Endothelial cell of umbilical vein (primary cell): ENCODE data around the gene DNAH9. TPM values are rescaled to one million over a fixed set of nuclear protein-coding genes. Genes with fewer than 3 reads are reported as not detected.
A peak's percentile ranks its signal among the peaks of the same experiment; 100 is the strongest.

Source experiments
- Bru-seq: library from RNA; stranded (reverse); fragments of 400-500 nt; gene quantifications from one replicate; lab custom pipeline; 2021; lab: Mats Ljungman, UMichigan
- BruChase-seq, 2 experiments: library from RNA; stranded (reverse); fragments of 400-500 nt; gene quantifications; one replicate each; lab custom pipeline; 2021; lab: Mats Ljungman, UMichigan
- BruUV-seq: library from RNA; stranded (reverse); fragments of 400-500 nt; replicated peaks from 2 replicates; lab custom pipeline; 2021; lab: Mats Ljungman, UMichigan
- CTCF ChIA-PET: fragments of 300-600, 350-600 bp; sonication (Branson Sonifier 250); formaldehyde crosslinking; loops from one replicate; lab custom pipeline; 2021; ENCODE audit warnings: antibody characterized with exemption, inconsistent platforms; lab: Charles Lee
- POLR2A ChIA-PET: fragments of 300-600, 350-600 bp; sonication (Branson Sonifier 250); formaldehyde crosslinking; loops from one replicate; lab custom pipeline; 2021; ENCODE audit warnings: antibody characterized with exemption, inconsistent platforms; lab: Charles Lee
- DNase-seq: peaks from one replicate; pipeline ENCODE4 v3.0.0-alpha.2; 2011; ENCODE audit warnings: low read depth, low spot score
- FAIRE-seq: peaks from 2 replicates; lab custom pipeline; 2011; peaks lifted over from hg19 to GRCh38; lab: Jason Lieb, UNC
- H2AFZ ChIP-seq: 2 replicates; pipeline ENCODE4 v1.6.0; 2012; ENCODE audit warnings: low read depth, low read length, control low read depth, inconsistent platforms
- H3K27ac ChIP-seq: 2 replicates; pipeline ENCODE4 v1.5.1; 2011; ENCODE audit warnings: low read depth, mild to moderate bottlenecking, control low read depth, low read length, moderate library complexity; ENCODE audit not compliant: insufficient read depth
- H3K27me3 ChIP-seq, 2 experiments: 2 replicates each; pipeline versions ENCODE4 v1.6.0 to v1.6.1; 2011; ENCODE audit warnings: low read length in 2 of 2, mixed read lengths in 1 of 2; ENCODE audit not compliant: control insufficient read depth in 2 of 2, insufficient read depth in 2 of 2
- H3K36me3 ChIP-seq, 2 experiments: 2 replicates in 1 of 2; 3 replicates in 1 of 2; pipeline ENCODE4 v1.5.1; 2011; ENCODE audit warnings: low read length in 2 of 2, mild to moderate bottlenecking in 1 of 2, moderate library complexity in 1 of 2; ENCODE audit not compliant: control insufficient read depth in 2 of 2, insufficient read depth in 2 of 2; ENCODE audit errors: extremely low read depth in 1 of 2
- H3K4me1 ChIP-seq: 3 replicates; pipeline ENCODE4 v1.5.1; 2011; ENCODE audit warnings: mild to moderate bottlenecking, low read length; ENCODE audit not compliant: control insufficient read depth, insufficient read depth; ENCODE audit errors: extremely low read depth
- H3K4me2 ChIP-seq: 2 replicates; pipeline ENCODE4 v1.6.1; 2011; ENCODE audit warnings: low read length, control low read depth, mixed read lengths; ENCODE audit not compliant: insufficient read depth
- H3K4me3 ChIP-seq, 3 experiments: fragments of 200-600 bp in 1 of 3; sonication (generic), shearing (Covaris generic) in 1 of 3; replicated peaks in 1 of 3; 2 replicates each; pipeline ENCODE4 v1.5.1; 2011 to 2016; ENCODE audit warnings: control low read depth in 3 of 3, low read length in 3 of 3, mild to moderate bottlenecking in 2 of 3, inconsistent platforms in 1 of 3, low read depth in 1 of 3, moderate library complexity in 1 of 3; ENCODE audit not compliant: insufficient read depth in 1 of 3
- H3K79me2 ChIP-seq: 2 replicates; pipeline ENCODE4 v1.6.0; 2012; ENCODE audit warnings: low read length, inconsistent platforms; ENCODE audit not compliant: control insufficient read depth, insufficient read depth
- H3K9ac ChIP-seq: replicated peaks from 2 replicates; pipeline ENCODE3; 2011; ENCODE audit warnings: low read length, control low read depth; ENCODE audit not compliant: insufficient read depth; ENCODE audit errors: extremely low read depth
- H3K9me1 ChIP-seq: replicated peaks from 3 replicates; pipeline ENCODE4 v1.6.0; 2011; ENCODE audit warnings: mild to moderate bottlenecking, low read length; ENCODE audit not compliant: control insufficient read depth, insufficient read depth; ENCODE audit errors: extremely low read depth
- H3K9me3 ChIP-seq: replicated peaks from 2 replicates; pipeline ENCODE4 v1.5.1; 2012; ENCODE audit warnings: low read length, inconsistent platforms; ENCODE audit not compliant: control insufficient read depth, insufficient read depth
- H4K20me1 ChIP-seq: replicated peaks from 2 replicates; pipeline ENCODE3; 2011; ENCODE audit warnings: mild to moderate bottlenecking, low read length; ENCODE audit not compliant: control insufficient read depth, insufficient read depth; ENCODE audit errors: extremely low read depth
- EZH2 ChIP-seq: IDR thresholded peaks from 2 replicates; pipeline ENCODE4 v1.6.1; 2012; ENCODE audit warnings: borderline replicate concordance, low read depth, mild to moderate bottlenecking, moderate library complexity, low read length, inconsistent platforms; ENCODE audit not compliant: severe bottlenecking
- FOS ChIP-seq: IDR thresholded peaks from 2 replicates; pipeline ENCODE4 v1.6.1; 2011; ENCODE audit warnings: mild to moderate bottlenecking, low read length, moderate library complexity, borderline replicate concordance; ENCODE audit not compliant: insufficient read depth
- GATA2 ChIP-seq: IDR thresholded peaks from 2 replicates; pipeline ENCODE4 v1.7.0; 2011; ENCODE audit warnings: low read depth, mild to moderate bottlenecking, moderate library complexity, mixed read lengths, low read length; ENCODE audit not compliant: insufficient read length, insufficient read depth
- JUN ChIP-seq: IDR thresholded peaks from 2 replicates; pipeline ENCODE4 v1.6.1; 2011; ENCODE audit warnings: borderline replicate concordance, low read depth; ENCODE audit not compliant: insufficient read length, insufficient read depth
- MYC ChIP-seq: IDR thresholded peaks from one replicate; pipeline ENCODE4 v1.6.1; 2011; ENCODE audit warnings: mild to moderate bottlenecking, low read depth, low read length
- POLR2A ChIP-seq: IDR thresholded peaks from 2 replicates; pipeline ENCODE4 v1.6.1; 2012; ENCODE audit warnings: low read depth, mild to moderate bottlenecking, control low read depth, low read length
- POLR2AphosphoS5 ChIP-seq: IDR thresholded peaks from 2 replicates; pipeline ENCODE4 v1.6.1; 2012; ENCODE audit warnings: low read depth, mild to moderate bottlenecking, control low read depth, low read length, moderate library complexity; ENCODE audit not compliant: insufficient read depth
- dilution Hi-C: fragments of 300-500 bp; cut with MboI; formaldehyde crosslinking; loops from one replicate; pipeline ENCODE4 v1.15.0; 2019; ENCODE audit warnings: low sequenced_read_pairs; ENCODE audit not compliant: extremely low pct_ligation_motif_present
- intact Hi-C: fragments of 100-400 bp; cut with micrococcal nuclease; formaldehyde crosslinking; loops from one replicate; pipeline ENCODE4 v1.10.0; 2022
- long read RNA-seq: library from polyadenylated mRNA; stranded (forward); transcript quantifications from one replicate; pipeline ENCODE4 v2.0.0, GENCODE V29; 2021
- polyA minus RNA-seq, 3 experiments: library from RNA; depleted of rRNA, polyadenylated mRNA; stranded (reverse); fragments of >200 nt; gene quantifications; 1 replicate in 1 of 3; 2 replicates in 2 of 3; pipeline ENCODE4 v1.2.3, GENCODE V29; 2011
- polyA plus RNA-seq, 4 experiments: library from polyadenylated mRNA; depleted of rRNA in 3 of 4; stranded (reverse) in 3 of 4; unstranded in 1 of 4; fragments of >200 nt; gene quantifications; 2 replicates each; pipeline versions ENCODE4 v1.2.1 to v1.2.3, GENCODE V29; 2011 to 2012; ENCODE audit warnings: missing spikeins in 1 of 4
- total RNA-seq: library from RNA; stranded (reverse); gene quantifications from 2 replicates; pipeline ENCODE4 v1.2.3, GENCODE V29; 2021
- TF ChIP-seq, protein P1 (sequence below), 2 donors: IDR thresholded peaks; 1 replicate in 1 of 2; 2 replicates in 1 of 2; pipeline ENCODE4 v1.5.1; 2011; ENCODE audit warnings: low read length in 2 of 2, mild to moderate bottlenecking in 2 of 2, moderate library complexity in 2 of 2, control low read depth in 1 of 2, inconsistent platforms in 1 of 2, low read depth in 1 of 2; ENCODE audit not compliant: insufficient read depth in 1 of 2; ENCODE audit errors: extremely low read depth in 1 of 2
- TF ChIP-seq, protein P2 (sequence below): IDR thresholded peaks from 2 replicates; pipeline ENCODE4 v1.6.1; 2011; ENCODE audit not compliant: insufficient read depth, insufficient read length

Gene DNAH9, protein sequence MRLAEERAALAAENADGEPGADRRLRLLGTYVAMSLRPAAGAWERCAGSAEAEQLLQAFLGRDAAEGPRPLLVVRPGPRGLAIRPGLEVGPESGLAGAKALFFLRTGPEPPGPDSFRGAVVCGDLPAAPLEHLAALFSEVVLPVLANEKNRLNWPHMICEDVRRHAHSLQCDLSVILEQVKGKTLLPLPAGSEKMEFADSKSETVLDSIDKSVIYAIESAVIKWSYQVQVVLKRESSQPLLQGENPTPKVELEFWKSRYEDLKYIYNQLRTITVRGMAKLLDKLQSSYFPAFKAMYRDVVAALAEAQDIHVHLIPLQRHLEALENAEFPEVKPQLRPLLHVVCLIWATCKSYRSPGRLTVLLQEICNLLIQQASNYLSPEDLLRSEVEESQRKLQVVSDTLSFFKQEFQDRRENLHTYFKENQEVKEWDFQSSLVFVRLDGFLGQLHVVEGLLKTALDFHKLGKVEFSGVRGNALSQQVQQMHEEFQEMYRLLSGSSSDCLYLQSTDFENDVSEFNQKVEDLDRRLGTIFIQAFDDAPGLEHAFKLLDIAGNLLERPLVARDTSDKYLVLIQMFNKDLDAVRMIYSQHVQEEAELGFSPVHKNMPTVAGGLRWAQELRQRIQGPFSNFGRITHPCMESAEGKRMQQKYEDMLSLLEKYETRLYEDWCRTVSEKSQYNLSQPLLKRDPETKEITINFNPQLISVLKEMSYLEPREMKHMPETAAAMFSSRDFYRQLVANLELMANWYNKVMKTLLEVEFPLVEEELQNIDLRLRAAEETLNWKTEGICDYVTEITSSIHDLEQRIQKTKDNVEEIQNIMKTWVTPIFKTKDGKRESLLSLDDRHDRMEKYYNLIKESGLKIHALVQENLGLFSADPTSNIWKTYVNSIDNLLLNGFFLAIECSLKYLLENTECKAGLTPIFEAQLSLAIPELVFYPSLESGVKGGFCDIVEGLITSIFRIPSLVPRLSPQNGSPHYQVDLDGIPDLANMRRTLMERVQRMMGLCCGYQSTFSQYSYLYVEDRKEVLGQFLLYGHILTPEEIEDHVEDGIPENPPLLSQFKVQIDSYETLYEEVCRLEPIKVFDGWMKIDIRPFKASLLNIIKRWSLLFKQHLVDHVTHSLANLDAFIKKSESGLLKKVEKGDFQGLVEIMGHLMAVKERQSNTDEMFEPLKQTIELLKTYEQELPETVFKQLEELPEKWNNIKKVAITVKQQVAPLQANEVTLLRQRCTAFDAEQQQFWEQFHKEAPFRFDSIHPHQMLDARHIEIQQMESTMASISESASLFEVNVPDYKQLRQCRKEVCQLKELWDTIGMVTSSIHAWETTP (N-terminal part only)
- total RNA-seq: not detected in 2 replicates
- polyA plus RNA-seq: not detected in 2 replicates
- not detected in 2 replicates for polyA plus RNA-seq (2011; cell fraction: cytosol; rRNA removed)
- not detected in 2 replicates for polyA plus RNA-seq (2011; cell fraction: nucleus; rRNA removed)
- not detected in 2 replicates for polyA plus RNA-seq (2012)
- polyA minus RNA-seq: not detected in 2 replicates
- not detected for polyA minus RNA-seq (2011; cell fraction: cytosol; rRNA and poly(A)+ RNA removed)
- polyA minus RNA-seq (2011; cell fraction: nucleus; rRNA and poly(A)+ RNA removed): not detected in 2 replicates
- Bru-seq, nascent RNA: percentile 2 among the genes with signal in this experiment
- percentile 2 among the genes with signal in this experiment for BruChase-seq, experiment 1, labeled RNA remaining after a 6-hour chase
- percentile 2 among the genes with signal in this experiment for BruChase-seq, experiment 2, labeled RNA remaining after a 2-hour chase
- long read RNA-seq: 0 reads

DNA sequence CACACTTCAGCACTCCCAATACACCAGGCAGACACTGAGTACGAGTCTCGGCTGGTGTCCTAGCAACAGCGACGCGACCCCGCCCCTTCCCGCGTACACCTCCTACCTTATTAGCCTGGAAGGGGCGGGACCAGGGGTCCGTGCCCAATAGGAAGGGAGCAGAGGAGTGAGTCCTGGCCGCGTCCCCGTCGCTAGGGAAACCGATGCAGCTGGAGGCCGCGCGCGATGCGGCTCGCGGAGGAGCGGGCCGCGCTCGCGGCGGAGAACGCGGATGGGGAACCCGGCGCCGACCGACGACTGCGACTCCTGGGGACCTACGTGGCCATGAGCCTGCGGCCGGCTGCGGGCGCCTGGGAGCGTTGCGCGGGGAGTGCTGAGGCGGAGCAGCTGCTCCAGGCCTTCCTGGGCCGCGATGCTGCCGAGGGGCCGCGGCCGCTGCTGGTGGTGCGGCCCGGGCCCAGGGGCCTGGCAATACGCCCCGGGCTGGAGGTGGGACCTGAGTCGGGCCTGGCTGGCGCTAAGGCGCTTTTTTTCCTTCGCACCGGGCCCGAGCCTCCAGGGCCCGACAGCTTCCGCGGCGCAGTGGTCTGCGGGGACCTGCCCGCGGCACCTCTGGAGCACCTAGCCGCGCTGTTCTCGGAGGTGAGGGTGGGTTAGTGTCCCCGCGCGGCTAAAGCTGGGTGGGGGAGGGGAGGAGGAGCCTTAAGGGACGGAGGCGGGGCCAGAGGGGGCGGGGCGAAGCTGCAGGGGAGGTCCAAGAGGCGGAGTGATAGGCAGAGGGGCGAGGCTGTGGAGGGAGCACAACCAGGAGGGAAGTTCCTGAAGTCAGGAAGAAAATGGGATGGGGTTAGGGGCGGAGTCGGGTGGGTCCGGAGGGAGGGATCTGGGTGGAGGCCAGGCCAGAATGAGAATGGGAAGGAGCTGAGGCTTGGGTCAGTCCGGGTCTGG, at the start of gene DNAH9:
Gene DNAH9 (plus strand): TSS at position 197 of the 948 bp plus-strand sequence. CDS start 29 bp downstream, at position 226.
- Histone ChIP-seq H3K9me1 (no peaks in the 10 kb centered on the region), H3K4me3 (no peak within 1 kb of the TSS), H3K9ac (no peak within 1 kb of the TSS), H3K4me2 (peak within 1 kb of the TSS; percentile 11), H3K36me3 (no peaks in the 10 kb centered on the region), H3K27me3 (no peaks in the 10 kb centered on the region), H4K20me1 (no peaks in the 10 kb centered on the region), H3K4me1 (no peaks in the 10 kb centered on the region), H3K27ac (no peak within 1 kb of the TSS), H2AFZ (no peak within 1 kb of the TSS), H3K9me3 (peaks cover 5% of the 10 kb centered on the region), H3K79me2 (no peaks in the 10 kb centered on the region)
- no peak for DNase-seq
- dilution Hi-C loops: no loop called here
- TF ChIP-seq, protein P1, sequence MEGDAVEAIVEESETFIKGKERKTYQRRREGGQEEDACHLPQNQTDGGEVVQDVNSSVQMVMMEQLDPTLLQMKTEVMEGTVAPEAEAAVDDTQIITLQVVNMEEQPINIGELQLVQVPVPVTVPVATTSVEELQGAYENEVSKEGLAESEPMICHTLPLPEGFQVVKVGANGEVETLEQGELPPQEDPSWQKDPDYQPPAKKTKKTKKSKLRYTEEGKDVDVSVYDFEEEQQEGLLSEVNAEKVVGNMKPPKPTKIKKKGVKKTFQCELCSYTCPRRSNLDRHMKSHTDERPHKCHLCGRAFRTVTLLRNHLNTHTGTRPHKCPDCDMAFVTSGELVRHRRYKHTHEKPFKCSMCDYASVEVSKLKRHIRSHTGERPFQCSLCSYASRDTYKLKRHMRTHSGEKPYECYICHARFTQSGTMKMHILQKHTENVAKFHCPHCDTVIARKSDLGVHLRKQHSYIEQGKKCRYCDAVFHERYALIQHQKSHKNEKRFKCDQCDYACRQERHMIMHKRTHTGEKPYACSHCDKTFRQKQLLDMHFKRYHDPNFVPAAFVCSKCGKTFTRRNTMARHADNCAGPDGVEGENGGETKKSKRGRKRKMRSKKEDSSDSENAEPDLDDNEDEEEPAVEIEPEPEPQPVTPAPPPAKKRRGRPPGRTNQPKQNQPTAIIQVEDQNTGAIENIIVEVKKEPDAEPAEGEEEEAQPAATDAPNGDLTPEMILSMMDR (IDR thresholded peaks at IDR 0.05; ENCODE audit: extremely low read depth in 1 of 2, insufficient read depth in 1 of 2, low read depth in 1 of 2, low read length in 2 of 2): no peak
- TF ChIP-seq, protein P2, sequence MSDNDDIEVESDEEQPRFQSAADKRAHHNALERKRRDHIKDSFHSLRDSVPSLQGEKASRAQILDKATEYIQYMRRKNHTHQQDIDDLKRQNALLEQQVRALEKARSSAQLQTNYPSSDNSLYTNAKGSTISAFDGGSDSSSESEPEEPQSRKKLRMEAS: no peak
- TF ChIP-seq GATA2 (no peak), POLR2AphosphoS5 (no peak), EZH2 (no peak), FOS (no peak), JUN (no peak), MYC (no peak), POLR2A (no peak)
- no peak for FAIRE-seq
- POLR2A ChIA-PET: no interaction called here
- BruUV-seq: no TSS peak
- CTCF ChIA-PET: no interaction called here
- intact Hi-C loops: no loop called here
